Vagina (tissue), 2 donors: ENCODE data around the gene REEP6. TPM values are rescaled to one million over a fixed set of nuclear protein-coding genes. Genes with fewer than 3 reads are reported as not detected.

ENCODE experiments used
- DNase-seq, 2 donors: peaks; one replicate each; pipeline ENCODE4 v3.0.0-alpha.2; 2017; ENCODE audit errors: extremely low spot score in 2 of 2
- H3K27ac ChIP-seq: fragments of 200-600 bp; sonication (generic); one replicate; pipeline ENCODE4 v1.5.1; 2019
- H3K27me3 ChIP-seq: fragments of 200-600 bp; sonication (generic); one replicate; pipeline ENCODE4 v1.5.1; 2019
- H3K36me3 ChIP-seq, 2 donors: fragments of 200-600 bp; sonication (generic); one replicate each; pipeline ENCODE4 v1.5.1; 2017 to 2019
- H3K4me1 ChIP-seq: fragments of 200-600 bp; sonication (generic); one replicate; pipeline ENCODE4 v1.5.1; 2019
- H3K4me3 ChIP-seq, 2 donors: fragments of 200-600 bp; sonication (generic); 1 replicate in 1 of 2; 2 replicates in 1 of 2; pipeline ENCODE4 v1.5.1; 2016 to 2019
- H3K9me3 ChIP-seq: fragments of 200-600 bp; sonication (generic); one replicate; pipeline ENCODE4 v1.5.1; 2019
- POLR2A ChIP-seq, 2 donors: fragments of 450-650 bp; IDR thresholded peaks; one replicate each; pipeline ENCODE4 v1.6.1; 2017; ENCODE audit warnings: antibody characterized with exemption in 2 of 2, mild to moderate bottlenecking in 2 of 2, moderate library complexity in 2 of 2
- POLR2AphosphoS5 ChIP-seq, 2 donors: sonication (generic); formaldehyde crosslinking; IDR thresholded peaks; one replicate each; pipeline ENCODE4 v1.9.0; 2017; ENCODE audit warnings: antibody characterized with exemption in 2 of 2, mild to moderate bottlenecking in 2 of 2, low read depth in 1 of 2; ENCODE audit not compliant: insufficient read depth in 1 of 2
- intact Hi-C: fragments of 100-400 bp; cut with DNase I; formaldehyde crosslinking; loops from one replicate; pipeline ENCODE4 v1.15.1; 2023
- total RNA-seq: library from RNA; depleted of rRNA; stranded (reverse); fragments of >200 nt; gene quantifications from one replicate; pipeline ENCODE4 v1.2.3, GENCODE V29; 2016
- TF ChIP-seq, protein P1 (sequence below), 3 experiments: fragments of 450-650 bp in 2 of 3; fragments of 200-600 bp in 1 of 3; sonication (generic) in 1 of 3; IDR thresholded peaks; one replicate each; pipeline ENCODE4 v1.5.1; 2017 to 2019; ENCODE audit warnings: antibody characterized with exemption in 3 of 3, mild to moderate bottlenecking in 2 of 3, moderate library complexity in 2 of 3

The REEP6 gene
- total RNA-seq, 1 donor from 2014 or later = 6.1 TPM

GRCh38 chr19:1450735-1451731 lies 39.9 kb upstream of the REEP6 start:
- TF ChIP-seq POLR2A (IDR thresholded peaks at IDR 0.05) (no peak), POLR2AphosphoS5 (IDR thresholded peaks at IDR 0.05; ENCODE audit: insufficient read depth in 1 of 2, low read depth in 1 of 2) (no peak)
- TF ChIP-seq, protein P1, sequence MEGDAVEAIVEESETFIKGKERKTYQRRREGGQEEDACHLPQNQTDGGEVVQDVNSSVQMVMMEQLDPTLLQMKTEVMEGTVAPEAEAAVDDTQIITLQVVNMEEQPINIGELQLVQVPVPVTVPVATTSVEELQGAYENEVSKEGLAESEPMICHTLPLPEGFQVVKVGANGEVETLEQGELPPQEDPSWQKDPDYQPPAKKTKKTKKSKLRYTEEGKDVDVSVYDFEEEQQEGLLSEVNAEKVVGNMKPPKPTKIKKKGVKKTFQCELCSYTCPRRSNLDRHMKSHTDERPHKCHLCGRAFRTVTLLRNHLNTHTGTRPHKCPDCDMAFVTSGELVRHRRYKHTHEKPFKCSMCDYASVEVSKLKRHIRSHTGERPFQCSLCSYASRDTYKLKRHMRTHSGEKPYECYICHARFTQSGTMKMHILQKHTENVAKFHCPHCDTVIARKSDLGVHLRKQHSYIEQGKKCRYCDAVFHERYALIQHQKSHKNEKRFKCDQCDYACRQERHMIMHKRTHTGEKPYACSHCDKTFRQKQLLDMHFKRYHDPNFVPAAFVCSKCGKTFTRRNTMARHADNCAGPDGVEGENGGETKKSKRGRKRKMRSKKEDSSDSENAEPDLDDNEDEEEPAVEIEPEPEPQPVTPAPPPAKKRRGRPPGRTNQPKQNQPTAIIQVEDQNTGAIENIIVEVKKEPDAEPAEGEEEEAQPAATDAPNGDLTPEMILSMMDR (IDR thresholded peaks at IDR 0.05) = no peak
- no peaks in the 10 kb centered on the region for H3K36me3 ChIP-seq
- H3K9me3 ChIP-seq = no peaks in the 10 kb centered on the region
- H3K27ac ChIP-seq = no peak overlapping the region
- no peak overlapping the region for H3K4me3 ChIP-seq
- peaks cover 34% of the 10 kb centered on the region for H3K4me1 ChIP-seq
- no peak for DNase-seq
- peaks cover 42% of the 10 kb centered on the region for H3K27me3 ChIP-seq
- intact Hi-C loops = no loop called here

DNA sequence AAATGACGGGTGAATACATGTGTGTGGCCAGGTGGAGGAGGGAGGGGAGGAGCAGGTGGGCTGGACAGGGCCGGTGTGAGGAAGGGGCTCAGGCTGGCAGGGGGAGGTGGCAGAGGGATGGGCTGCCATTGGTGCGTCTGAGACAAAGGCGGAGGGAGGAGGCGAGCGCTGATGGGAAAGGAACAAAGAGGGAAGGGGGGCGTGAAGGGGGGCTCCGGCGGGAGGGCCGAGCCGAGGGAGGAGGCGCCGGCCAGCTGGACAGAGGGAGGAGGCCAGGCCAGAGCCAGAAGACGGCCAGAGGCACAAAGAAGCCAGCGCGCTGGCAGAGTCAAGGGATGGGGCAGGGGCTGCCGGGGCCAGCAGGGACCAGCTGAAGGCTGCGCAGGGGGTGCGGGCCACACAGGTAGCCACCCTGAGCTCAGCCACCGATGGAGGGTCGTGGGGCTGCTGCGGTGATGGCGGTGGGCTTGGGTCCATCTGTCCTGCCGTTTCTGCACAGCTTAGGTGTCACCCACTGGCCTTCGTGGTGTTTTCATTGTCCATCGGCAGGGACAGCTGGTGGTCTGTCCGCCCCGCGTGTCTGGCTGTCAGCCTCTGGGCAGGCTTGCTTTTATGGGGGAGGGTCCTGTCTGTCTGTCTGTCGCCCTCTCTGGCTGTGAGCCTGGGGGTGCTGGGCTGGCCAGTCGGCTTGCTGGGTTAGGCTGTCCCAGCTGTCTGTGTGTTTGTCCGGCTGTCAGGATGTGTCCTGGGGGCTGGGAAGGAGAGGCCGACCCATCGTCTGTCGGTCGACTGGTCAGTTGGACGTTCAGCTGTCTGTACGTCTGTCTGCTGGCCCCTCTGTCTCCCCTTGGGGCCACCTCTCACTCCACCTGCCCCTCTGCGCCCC lies 38.8 kb upstream of the REEP6 start:
- H3K4me3 ChIP-seq = no peak overlapping the region
- no peaks in the 10 kb centered on the region for H3K36me3 ChIP-seq
- intact Hi-C loops = no loop called here
- no peak for DNase-seq
- H3K27me3 ChIP-seq = peaks cover 37% of the 10 kb centered on the region
- H3K27ac ChIP-seq = no peak overlapping the region
- no peaks in the 10 kb centered on the region for H3K9me3 ChIP-seq
- TF ChIP-seq, protein P1 (IDR thresholded peaks at IDR 0.05) = no peak
- no peak for TF ChIP-seq POLR2AphosphoS5 (IDR thresholded peaks at IDR 0.05; ENCODE audit: insufficient read depth in 1 of 2, low read depth in 1 of 2)
- TF ChIP-seq POLR2A (IDR thresholded peaks at IDR 0.05) = no peak
- H3K4me1 ChIP-seq = peaks cover 32% of the 10 kb centered on the region

DNA sequence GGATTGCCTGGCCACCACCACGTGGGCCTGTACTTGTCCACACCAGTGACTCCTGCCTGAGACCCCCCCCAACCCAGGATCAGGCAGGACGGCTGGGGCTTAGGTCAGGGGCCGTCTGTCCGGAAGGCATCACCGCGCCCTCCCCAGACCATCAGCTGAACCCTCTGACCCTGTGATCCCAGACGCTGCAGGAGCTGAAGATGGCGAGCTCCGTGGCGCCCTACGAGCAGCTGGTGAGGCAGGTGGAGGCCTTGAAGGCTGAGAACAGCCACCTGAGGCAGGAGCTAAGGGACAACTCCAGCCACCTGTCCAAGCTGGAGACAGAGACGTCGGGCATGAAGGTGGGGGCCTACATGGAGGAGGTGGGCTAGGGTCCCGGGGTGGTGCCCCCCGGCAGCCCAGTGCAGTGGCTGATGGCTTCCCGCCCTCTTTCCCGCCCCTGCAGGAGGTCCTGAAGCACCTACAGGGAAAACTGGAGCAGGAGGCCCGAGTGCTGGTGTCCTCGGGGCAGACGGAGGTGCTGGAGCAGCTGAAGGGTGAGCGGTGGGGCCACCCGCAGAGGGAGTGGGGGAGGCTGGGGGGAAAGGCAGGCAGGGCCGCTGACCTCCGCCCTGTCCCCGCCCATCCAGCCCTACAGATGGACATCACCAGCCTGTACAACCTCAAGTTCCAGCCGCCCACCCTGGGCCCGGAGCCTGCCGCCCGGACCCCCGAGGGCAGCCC lies 38.0 kb upstream of the REEP6 start:
- Histone ChIP-seq H3K9me3 (no peaks in the 10 kb centered on the region), H3K4me1 (peaks cover 31% of the 10 kb centered on the region), H3K4me3 (no peak overlapping the region), H3K36me3 (no peaks in the 10 kb centered on the region), H3K27me3 (peaks cover 29% of the 10 kb centered on the region), H3K27ac (no peak overlapping the region)
- intact Hi-C loops = no loop called here
- DNase-seq = no peak
- TF ChIP-seq POLR2A (IDR thresholded peaks at IDR 0.05) (no peak), POLR2AphosphoS5 (IDR thresholded peaks at IDR 0.05; ENCODE audit: insufficient read depth in 1 of 2, low read depth in 1 of 2) (no peak)

GRCh38 chr19:1453525-1454364 lies 37.2 kb upstream of the REEP6 start:
- TF ChIP-seq POLR2AphosphoS5 (IDR thresholded peaks at IDR 0.05; ENCODE audit: insufficient read depth in 1 of 2, low read depth in 1 of 2) (no peak), POLR2A (IDR thresholded peaks at IDR 0.05) (no peak)
- TF ChIP-seq, protein P1 (IDR thresholded peaks at IDR 0.05) = no peak
- no peaks in the 10 kb centered on the region for H3K36me3 ChIP-seq
- H3K27me3 ChIP-seq = peaks cover 29% of the 10 kb centered on the region
- DNase-seq = no peak
- no peak overlapping the region for H3K27ac ChIP-seq
- no peak overlapping the region for H3K4me3 ChIP-seq
- intact Hi-C loops = no loop called here
- H3K4me1 ChIP-seq = peaks cover 31% of the 10 kb centered on the region
- no peaks in the 10 kb centered on the region for H3K9me3 ChIP-seq
